ENCODE measurements around the gene SERPINB3. TPM values are rescaled to one million over a fixed set of nuclear protein-coding genes. Genes with fewer than 3 reads are reported as not detected.
A peak's percentile ranks its signal among the peaks of the same experiment; 100 is the strongest.
"Not testable (repeated sequence)": the region's sequence is repeated elsewhere in the genome, so short reads cannot be mapped to it uniquely, and the experiment has no call there.

The SERPINB3 gene
- total RNA-seq (2014; rRNA removed; shearing (Covaris generic)) (0.59 TPM in 1 of 2 replicates, not detected in the other), polyA plus RNA-seq (2016; fragmentation: Nextera tagmentation; extraction: Ambion mirVana) (0.27 and 0.33 TPM in 2 replicates)
- long read RNA-seq: 0 reads

GRCh38 chr18:63661750-63662149 lies at the start of gene SERPINB3:
Gene SERPINB3 (minus strand): TSS chr18:63661893. CDS start chr18:63661216, 677 bp downstream.
- not testable (repeated sequence) for H3K27me3 Mint-ChIP-seq (ENCODE audit: insufficient read depth, low read depth, poor library complexity); H3K4me3 Mint-ChIP-seq; H3K36me3 Mint-ChIP-seq (ENCODE audit: low read depth); H2AFZ ChIP-seq; H3K4me1 Mint-ChIP-seq; H3K36me3 ChIP-seq (ENCODE audit: insufficient read depth); H3K4me2 ChIP-seq; H4K20me1 ChIP-seq (replicated peaks; ENCODE audit: insufficient read depth); ATAC-seq; H3K27ac Mint-ChIP-seq; H3K4me3 ChIP-seq; DNase-seq (ENCODE audit: low spot score); H3F3A ChIP-seq (replicated peaks; ENCODE audit: low read depth); H3K27me3 ChIP-seq (ENCODE audit: insufficient read depth); H3K9me2 ChIP-seq (ENCODE audit: insufficient read depth); H3K79me2 ChIP-seq (replicated peaks; ENCODE audit: insufficient read depth); H3K4me1 ChIP-seq (ENCODE audit: insufficient read depth)
- 0 out of 2 replicates have a peak within 1 kb of the TSS, but pooled peaks have one; percentile 26 for H3K27ac ChIP-seq (ENCODE audit: low read depth)
- peaks cover 21% of the 10 kb centered on the region for H3K9me3 Mint-ChIP-seq

GRCh38 chr18:63708650-63709049 lies 47.0 kb upstream of the SERPINB3 start:
- no peak overlapping the region for H2AFZ ChIP-seq
- peaks cover 9% of the 10 kb centered on the region for H3K9me3 Mint-ChIP-seq
- H3K4me1 ChIP-seq (ENCODE audit: insufficient read depth): no peaks in the 10 kb centered on the region
- H3K4me1 Mint-ChIP-seq: no peaks in the 10 kb centered on the region
- no peaks in the 10 kb centered on the region for H3K27me3 ChIP-seq (ENCODE audit: insufficient read depth)
- H3K79me2 ChIP-seq (replicated peaks; ENCODE audit: insufficient read depth): no peaks in the 10 kb centered on the region
- DNase-seq (ENCODE audit: low spot score): no peak
- no peaks in the 10 kb centered on the region for H3F3A ChIP-seq (replicated peaks; ENCODE audit: low read depth)
- H3K4me3 ChIP-seq: no peak overlapping the region
- no peaks in the 10 kb centered on the region for H4K20me1 ChIP-seq (replicated peaks; ENCODE audit: insufficient read depth)
- no peak for ATAC-seq
- no peaks in the 10 kb centered on the region for H3K36me3 ChIP-seq (ENCODE audit: insufficient read depth)
- no peak overlapping the region for H3K27ac Mint-ChIP-seq
- peaks cover 6% of the 10 kb centered on the region; the same call in 2 of the 3 replicates for H3K36me3 Mint-ChIP-seq (ENCODE audit: low read depth)
- H3K9me2 ChIP-seq (ENCODE audit: insufficient read depth): 0 out of 2 replicates have a peak, but pooled peaks cover 12% of the 10 kb centered on the region
- H3K27me3 Mint-ChIP-seq (ENCODE audit: insufficient read depth, low read depth, poor library complexity): no peaks in the 10 kb centered on the region
- TF ChIP-seq STAT1 (IDR thresholded peaks at IDR 0.05; ENCODE audit: unreplicated experiment): no peak
- no peak for TF ChIP-seq EZH2phosphoT487 (IDR thresholded peaks at IDR 0.05; ENCODE audit: unreplicated experiment)
- no peak for TF ChIP-seq POLR2AphosphoS5 (IDR thresholded peaks at IDR 0.05; ENCODE audit: low read depth)
- TF ChIP-seq, protein P1, sequence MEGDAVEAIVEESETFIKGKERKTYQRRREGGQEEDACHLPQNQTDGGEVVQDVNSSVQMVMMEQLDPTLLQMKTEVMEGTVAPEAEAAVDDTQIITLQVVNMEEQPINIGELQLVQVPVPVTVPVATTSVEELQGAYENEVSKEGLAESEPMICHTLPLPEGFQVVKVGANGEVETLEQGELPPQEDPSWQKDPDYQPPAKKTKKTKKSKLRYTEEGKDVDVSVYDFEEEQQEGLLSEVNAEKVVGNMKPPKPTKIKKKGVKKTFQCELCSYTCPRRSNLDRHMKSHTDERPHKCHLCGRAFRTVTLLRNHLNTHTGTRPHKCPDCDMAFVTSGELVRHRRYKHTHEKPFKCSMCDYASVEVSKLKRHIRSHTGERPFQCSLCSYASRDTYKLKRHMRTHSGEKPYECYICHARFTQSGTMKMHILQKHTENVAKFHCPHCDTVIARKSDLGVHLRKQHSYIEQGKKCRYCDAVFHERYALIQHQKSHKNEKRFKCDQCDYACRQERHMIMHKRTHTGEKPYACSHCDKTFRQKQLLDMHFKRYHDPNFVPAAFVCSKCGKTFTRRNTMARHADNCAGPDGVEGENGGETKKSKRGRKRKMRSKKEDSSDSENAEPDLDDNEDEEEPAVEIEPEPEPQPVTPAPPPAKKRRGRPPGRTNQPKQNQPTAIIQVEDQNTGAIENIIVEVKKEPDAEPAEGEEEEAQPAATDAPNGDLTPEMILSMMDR (conservative IDR thresholded peaks at IDR 0.05; ENCODE audit: low read depth in 2 of 2): no peak
- no peak for TF ChIP-seq REST (IDR thresholded peaks at IDR 0.05; ENCODE audit: unreplicated experiment)
- TF ChIP-seq JUNB (IDR thresholded peaks at IDR 0.05; ENCODE audit: unreplicated experiment): no peak
- no peak overlapping the region for H3K27ac ChIP-seq (ENCODE audit: low read depth)
- H3K4me2 ChIP-seq: no peak overlapping the region
- H3K4me3 Mint-ChIP-seq: no peak overlapping the region

Data from GM23338 (cell line).